DOHH2 (cell line): ENCODE measurements around the gene FNDC5.

Experiments
- H3F3A ChIP-seq: fragments of 200-600 bp; sonication (generic), shearing (Covaris generic); 2 replicates; pipeline ENCODE4 v1.6.0; 2016; ENCODE audit warnings: antibody characterized with exemption, mild to moderate bottlenecking; ENCODE audit not compliant: control insufficient read depth, insufficient read depth
- H3K27ac ChIP-seq: fragments of 200-600 bp; sonication (generic); 2 replicates; pipeline ENCODE4 v1.5.1; 2014; ENCODE audit warnings: low read depth, mild to moderate bottlenecking, low read length, moderate library complexity
- H3K27me3 ChIP-seq: fragments of 200-600 bp; sonication (generic); 2 replicates; pipeline ENCODE4 v1.6.1; 2014; ENCODE audit warnings: mild to moderate bottlenecking, low read length, mixed read lengths; ENCODE audit not compliant: control insufficient read depth
- H3K36me3 ChIP-seq: fragments of 200-600 bp; sonication (generic); 2 replicates; pipeline ENCODE4 v1.6.1; 2014; ENCODE audit warnings: mild to moderate bottlenecking, low read length, moderate library complexity, mixed read lengths; ENCODE audit not compliant: control insufficient read depth
- H3K4me1 ChIP-seq: fragments of 200-600 bp; sonication (generic); 2 replicates; pipeline ENCODE4 v1.6.1; 2014; ENCODE audit warnings: mild to moderate bottlenecking, low read length, mixed read lengths; ENCODE audit not compliant: control insufficient read depth
- H3K4me2 ChIP-seq: fragments of 200-600 bp; sonication (generic); 2 replicates; pipeline ENCODE4 v1.6.0; 2014; ENCODE audit warnings: mild to moderate bottlenecking, low read length, moderate library complexity
- H3K4me3 ChIP-seq: fragments of 200-600 bp; sonication (generic); 2 replicates; pipeline ENCODE4 v1.5.1; 2014; ENCODE audit warnings: mild to moderate bottlenecking, low read length, mixed read lengths
- H3K79me2 ChIP-seq: fragments of 200-600 bp; sonication (generic); 2 replicates; pipeline ENCODE4 v1.6.1; 2014; ENCODE audit warnings: mild to moderate bottlenecking, low read length, mixed read lengths; ENCODE audit not compliant: control insufficient read depth
- H3K9me2 ChIP-seq: fragments of 200-600 bp; sonication (generic); replicated peaks from 2 replicates; pipeline ENCODE4 v1.6.1; 2014; ENCODE audit warnings: mild to moderate bottlenecking, low read length, mixed read lengths; ENCODE audit not compliant: control insufficient read depth
- H3K9me3 ChIP-seq: fragments of 200-600 bp; sonication (generic); 2 replicates; pipeline ENCODE4 v1.6.1; 2014; ENCODE audit warnings: antibody characterized with exemption, low read length, mixed read lengths; ENCODE audit not compliant: control insufficient read depth, insufficient read depth
- H4K20me1 ChIP-seq: fragments of 200-600 bp; sonication (generic); 2 replicates; pipeline ENCODE4 v1.6.0; 2014; ENCODE audit warnings: low read depth, mild to moderate bottlenecking, antibody characterized with exemption, low read length, moderate library complexity; ENCODE audit not compliant: control insufficient read depth, insufficient read depth
- CTCF ChIP-seq: fragments of 200-600 bp; sonication (generic); IDR thresholded peaks from one replicate; pipeline ENCODE4 v1.5.1; 2014; ENCODE audit warnings: antibody characterized with exemption, mild to moderate bottlenecking, low read depth, low read length; ENCODE audit not compliant: poor library complexity, severe bottlenecking
- EZH2phosphoT487 ChIP-seq: fragments of 200-600 bp; sonication (generic); IDR thresholded peaks from 2 replicates; pipeline ENCODE4 v1.6.1; 2017; ENCODE audit warnings: borderline replicate concordance, mild to moderate bottlenecking, antibody characterized with exemption, low read length, moderate library complexity, mixed read lengths

The FNDC5 gene

GRCh38 chr1:32891241-32891570 is 20.5 kb upstream of the FNDC5 start:
- Histone ChIP-seq H3K4me1 (no peaks in the 10 kb centered on the region), H3K4me3 (no peak overlapping the region), H4K20me1 (no peaks in the 10 kb centered on the region), H3K4me2 (no peak overlapping the region), H3K79me2 (no peaks in the 10 kb centered on the region), H3K9me3 (no peaks in the 10 kb centered on the region), H3K9me2 (no peaks in the 10 kb centered on the region), H3K36me3 (no peaks in the 10 kb centered on the region), H3K27me3 (peaks cover 13% of the 10 kb centered on the region; the same call in 1 of the 2 replicates), H3F3A (no peaks in the 10 kb centered on the region), H3K27ac (no peak overlapping the region)
- no peak for TF ChIP-seq EZH2phosphoT487

- TF ChIP-seq EZH2phosphoT487 (no peak), CTCF (no peak)
- no peak overlapping the region for H3K4me2 ChIP-seq
- H3F3A ChIP-seq = no peaks in the 10 kb centered on the region
- no peaks in the 10 kb centered on the region for H3K79me2 ChIP-seq
- H3K27me3 ChIP-seq = peaks cover 15% of the 10 kb centered on the region; the same call in 1 of the 2 replicates
- H3K27ac ChIP-seq = no peak overlapping the region
- H3K9me2 ChIP-seq = no peaks in the 10 kb centered on the region
- H3K4me1 ChIP-seq = no peaks in the 10 kb centered on the region
- H4K20me1 ChIP-seq = no peaks in the 10 kb centered on the region
- H3K4me3 ChIP-seq = no peak overlapping the region
- H3K36me3 ChIP-seq = no peaks in the 10 kb centered on the region
- no peaks in the 10 kb centered on the region for H3K9me3 ChIP-seq
Measured at GRCh38 chr1:32890516-32891240, 20.0 kb upstream of the FNDC5 start.

- H3K4me2 ChIP-seq = no peak overlapping the region
- H3K9me3 ChIP-seq = no peaks in the 10 kb centered on the region
- peaks cover 20% of the 10 kb centered on the region; the same call in 1 of the 2 replicates for H3K27me3 ChIP-seq
- no peaks in the 10 kb centered on the region for H3K4me1 ChIP-seq
- H3K79me2 ChIP-seq = no peaks in the 10 kb centered on the region
- H3F3A ChIP-seq = no peaks in the 10 kb centered on the region
- H4K20me1 ChIP-seq = no peaks in the 10 kb centered on the region
- H3K9me2 ChIP-seq = no peaks in the 10 kb centered on the region
- no peak overlapping the region for H3K27ac ChIP-seq
- TF ChIP-seq EZH2phosphoT487 (no peak), CTCF (no peak)
- H3K4me3 ChIP-seq = no peak overlapping the region
- no peaks in the 10 kb centered on the region for H3K36me3 ChIP-seq
Measured at GRCh38 chr1:32889731-32890278, 19.1 kb upstream of the FNDC5 start.

GRCh38 chr1:32888677-32889420 is 18.1 kb upstream of the FNDC5 start:
- no peaks in the 10 kb centered on the region for H3K79me2 ChIP-seq

More at GRCh38 chr1:32888677-32889420, 18.1 kb upstream of the FNDC5 start:
- Histone ChIP-seq H3K9me3 (no peaks in the 10 kb centered on the region), H3K36me3 (no peaks in the 10 kb centered on the region), H3K4me3 (no peak overlapping the region), H3K4me1 (no peaks in the 10 kb centered on the region), H3F3A (no peaks in the 10 kb centered on the region), H4K20me1 (no peaks in the 10 kb centered on the region), H3K27ac (no peak overlapping the region), H3K9me2 (no peaks in the 10 kb centered on the region), H3K27me3 (peaks cover 22% of the 10 kb centered on the region; the same call in 1 of the 2 replicates), H3K4me2 (no peak overlapping the region)
- no peak for TF ChIP-seq EZH2phosphoT487
- no peak for TF ChIP-seq CTCF
